ENCODE measurements around the gene MMP15. TPM values are rescaled to one million over a fixed set of nuclear protein-coding genes. Genes with fewer than 3 reads are reported as not detected.
"Not testable (repeated sequence)": the region's sequence is repeated elsewhere in the genome, so short reads cannot be mapped to it uniquely, and the experiment has no call there.

Gene MMP15
- 10 to 100 TPM; 35.3 to 44.5 TPM for total RNA-seq
- 10 to 100 TPM; 19.5 to 23.6 TPM for polyA plus RNA-seq
- long read RNA-seq, donor 1, full-length matches to known transcripts: 24 of 76 reads
- long read RNA-seq, donor 1, partial matches to known transcripts: 52 of 76 reads
- long read RNA-seq, donor 1, other reads (novel, unspliced or antisense): 0 of 76 reads
- long read RNA-seq, donor 2, full-length matches to known transcripts: 1 of 1 reads
- long read RNA-seq, donor 2, partial matches to known transcripts: 0 of 1 reads
- long read RNA-seq, donor 2, other reads (novel, unspliced or antisense): 0 of 1 reads
- long read RNA-seq, donor 3, full-length matches to known transcripts: 5 of 5 reads
- long read RNA-seq, donor 3, partial matches to known transcripts: 0 of 5 reads
- long read RNA-seq, donor 3, other reads (novel, unspliced or antisense): 0 of 5 reads
- long read RNA-seq, donor 4, full-length matches to known transcripts: 3 of 3 reads
- long read RNA-seq, donor 4, partial matches to known transcripts: 0 of 3 reads
- long read RNA-seq, donor 4, other reads (novel, unspliced or antisense): 0 of 3 reads
- long read RNA-seq, donor 5, full-length matches to known transcripts: 12 of 25 reads
- long read RNA-seq, donor 5, partial matches to known transcripts: 13 of 25 reads
- long read RNA-seq, donor 5, other reads (novel, unspliced or antisense): 0 of 25 reads

DNA sequence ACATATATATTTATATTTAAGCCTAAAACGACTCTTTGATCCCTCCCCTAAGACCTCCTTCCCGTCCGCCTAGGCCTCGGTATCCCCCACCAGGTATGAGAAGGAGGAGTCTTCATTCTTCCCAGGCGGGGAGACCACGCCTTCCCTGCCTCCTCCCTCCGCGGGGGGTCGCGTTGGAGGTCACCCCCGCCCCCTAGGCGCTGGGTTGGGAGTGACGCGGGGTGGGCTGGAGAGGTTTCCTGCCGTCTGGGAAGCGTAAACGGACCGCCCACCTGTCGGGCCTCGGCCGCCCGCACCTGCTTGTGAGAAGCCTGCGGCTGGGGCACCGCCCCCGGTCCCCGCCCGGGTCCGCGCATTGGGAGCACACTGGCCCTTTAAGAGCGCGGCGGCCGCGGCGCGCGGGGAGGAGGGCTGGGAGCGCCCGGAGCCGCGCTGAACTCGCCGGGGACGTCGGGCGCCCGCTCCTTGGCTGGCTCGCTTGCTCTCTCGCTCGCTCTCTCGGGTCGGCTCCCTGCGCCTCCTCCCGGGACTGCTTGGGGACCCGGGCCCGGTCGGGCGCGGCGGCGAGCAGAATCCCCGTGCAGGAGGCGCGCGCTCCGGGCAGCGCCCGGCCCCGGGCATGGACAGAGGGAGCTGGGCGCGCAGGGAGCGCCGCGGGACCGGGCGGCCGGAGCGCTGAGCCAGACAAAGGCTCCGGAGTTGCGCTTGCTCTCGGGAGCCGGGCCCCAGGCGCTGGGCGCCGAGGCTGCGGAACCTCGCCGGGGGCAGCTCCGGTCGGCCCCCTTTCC is at the start of gene MMP15:
TSS of gene MMP15 (plus strand) at position 404 of the 788 bp plus-strand sequence. CDS start 597 bp downstream, outside the sequence.
- Histone ChIP-seq H3K36me3 (ENCODE audit: control insufficient read depth in 4 of 4, insufficient read depth in 4 of 4, low read length in 4 of 4) (no peaks in the 10 kb centered on the region), H3K27ac (ENCODE audit: low read depth in 1 of 2, low read length in 1 of 2) (peak within 1 kb of the TSS; percentile 87 to 94), H3K4me3 (peak within 1 kb of the TSS; percentile 63), H3K27me3 (ENCODE audit: control insufficient read depth in 3 of 3, insufficient read depth in 3 of 3, low read length in 2 of 3) (no peaks in the 10 kb centered on the region), H3K9me3 (ENCODE audit: control insufficient read depth in 4 of 4, insufficient read depth in 3 of 4, low read length in 3 of 4) (no peaks in the 10 kb centered on the region), H3K9ac (ENCODE audit: insufficient read depth in 1 of 2, low read length in 2 of 2) (peak within 1 kb of the TSS in 1 of 2 donors; percentile 49), H3K4me1 (ENCODE audit: control insufficient read depth in 5 of 5, insufficient read depth in 5 of 5, low read length in 5 of 5) (peaks cover 15 to 74% (median 38%) of the 10 kb centered on the region in 5 donors)
- DNase-seq: peak; percentile 81 to 89 (median 87)
- ATAC-seq (ENCODE audit: insufficient read depth, low FRiP score): peak; percentile 71
- WGBS, 2 donors: 0 to 1% methylated on average over 51 to 90 of the region's 90 CpGs
- TF ChIP-seq, protein P1, sequence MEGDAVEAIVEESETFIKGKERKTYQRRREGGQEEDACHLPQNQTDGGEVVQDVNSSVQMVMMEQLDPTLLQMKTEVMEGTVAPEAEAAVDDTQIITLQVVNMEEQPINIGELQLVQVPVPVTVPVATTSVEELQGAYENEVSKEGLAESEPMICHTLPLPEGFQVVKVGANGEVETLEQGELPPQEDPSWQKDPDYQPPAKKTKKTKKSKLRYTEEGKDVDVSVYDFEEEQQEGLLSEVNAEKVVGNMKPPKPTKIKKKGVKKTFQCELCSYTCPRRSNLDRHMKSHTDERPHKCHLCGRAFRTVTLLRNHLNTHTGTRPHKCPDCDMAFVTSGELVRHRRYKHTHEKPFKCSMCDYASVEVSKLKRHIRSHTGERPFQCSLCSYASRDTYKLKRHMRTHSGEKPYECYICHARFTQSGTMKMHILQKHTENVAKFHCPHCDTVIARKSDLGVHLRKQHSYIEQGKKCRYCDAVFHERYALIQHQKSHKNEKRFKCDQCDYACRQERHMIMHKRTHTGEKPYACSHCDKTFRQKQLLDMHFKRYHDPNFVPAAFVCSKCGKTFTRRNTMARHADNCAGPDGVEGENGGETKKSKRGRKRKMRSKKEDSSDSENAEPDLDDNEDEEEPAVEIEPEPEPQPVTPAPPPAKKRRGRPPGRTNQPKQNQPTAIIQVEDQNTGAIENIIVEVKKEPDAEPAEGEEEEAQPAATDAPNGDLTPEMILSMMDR (IDR thresholded peaks at IDR 0.05; ENCODE audit: control extremely low read depth, extremely low read depth): no peak

DNA sequence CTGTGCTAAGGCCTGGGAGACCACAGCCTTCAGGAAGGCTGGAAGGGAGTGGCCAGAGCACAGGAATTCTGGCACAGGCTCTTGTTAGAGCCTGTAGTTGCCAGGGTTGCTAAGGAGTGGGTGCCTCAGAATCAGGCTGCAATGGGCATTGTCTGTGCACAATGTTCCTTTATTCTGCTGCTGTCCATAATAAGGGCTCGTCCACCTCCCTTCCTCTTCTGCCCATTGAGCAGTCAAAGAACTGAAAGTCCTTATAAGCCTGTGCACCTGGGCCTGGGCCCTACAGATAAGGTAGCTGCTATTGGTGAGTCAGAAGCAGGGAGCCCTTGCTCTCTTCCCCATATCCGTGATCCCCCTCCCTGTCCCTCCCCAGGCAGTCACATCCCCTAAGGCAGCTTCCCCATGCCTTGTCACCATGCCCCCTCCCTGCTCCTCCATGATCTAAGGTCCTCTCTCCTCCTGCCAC is 49.2 kb upstream of the MMP15 start:
- DNase-seq (peak in 1 of 3 donors; percentile 14), ATAC-seq (ENCODE audit: insufficient read depth, low FRiP score) (no peak)
- whole genome bisulfite sequencing, 2 donors: 49 to 54% methylated on average over 2 of the region's 2 CpGs
- Histone ChIP-seq H3K27ac (ENCODE audit: low read depth in 1 of 2, low read length in 1 of 2) (no peak overlapping the region), H3K36me3 (ENCODE audit: control insufficient read depth in 4 of 4, insufficient read depth in 4 of 4, low read length in 4 of 4) (no peaks in the 10 kb centered on the region), H3K27me3 (ENCODE audit: control insufficient read depth in 3 of 3, insufficient read depth in 3 of 3, low read length in 2 of 3) (no peaks in the 10 kb centered on the region), H3K4me3 (no peak overlapping the region), H3K9ac (ENCODE audit: insufficient read depth in 1 of 2, low read length in 2 of 2) (no peak overlapping the region), H3K9me3 (ENCODE audit: control insufficient read depth in 4 of 4, insufficient read depth in 3 of 4, low read length in 3 of 4) (no peaks in the 10 kb centered on the region), H3K4me1 (ENCODE audit: control insufficient read depth in 5 of 5, insufficient read depth in 5 of 5, low read length in 5 of 5) (peaks cover 0 to 7% (median 0%) of the 10 kb centered on the region in 5 donors)
- TF ChIP-seq, protein P1 (IDR thresholded peaks at IDR 0.05; ENCODE audit: control extremely low read depth, extremely low read depth): no peak

DNA sequence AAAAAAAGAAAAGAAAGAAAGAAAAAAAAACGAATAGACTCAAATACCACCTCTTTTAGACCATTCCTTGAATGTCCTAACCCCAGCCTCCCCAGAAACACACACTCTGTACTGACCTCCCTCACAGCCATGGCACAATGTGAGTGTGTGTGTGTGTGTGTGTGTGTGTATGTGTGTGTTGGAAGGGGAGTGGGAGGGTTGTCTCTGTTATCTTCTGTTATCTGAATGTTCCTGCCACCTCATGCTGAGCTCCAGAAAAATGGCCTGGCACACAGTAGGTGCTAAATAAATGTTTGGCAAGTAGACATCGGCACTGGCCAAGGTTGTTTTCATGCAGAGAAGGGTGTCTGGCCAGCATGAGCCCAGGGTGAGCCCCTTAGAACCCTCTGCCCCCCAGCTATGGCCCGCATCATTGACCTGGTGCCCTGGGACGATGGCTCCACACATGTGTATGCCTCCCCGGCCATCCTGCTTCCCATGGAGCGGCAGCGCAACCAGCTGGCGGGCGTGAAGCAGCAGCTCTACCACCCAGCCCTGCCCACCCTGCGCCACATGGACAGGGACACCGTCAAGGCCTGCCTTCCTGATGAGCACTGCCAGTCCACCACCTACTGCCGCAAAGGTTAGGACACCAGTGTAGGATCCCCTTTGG is 48.0 kb upstream of the MMP15 start:
- H3K27me3 ChIP-seq (ENCODE audit: control insufficient read depth in 3 of 3, insufficient read depth in 3 of 3, low read length in 2 of 3): no peaks in the 10 kb centered on the region
- WGBS, 2 donors: 88 to 89% methylated on average over 12 of the region's 12 CpGs
- no peak for DNase-seq
- no peaks in the 10 kb centered on the region for H3K36me3 ChIP-seq (ENCODE audit: control insufficient read depth in 4 of 4, insufficient read depth in 4 of 4, low read length in 4 of 4)
- H3K4me1 ChIP-seq (ENCODE audit: control insufficient read depth in 5 of 5, insufficient read depth in 5 of 5, low read length in 5 of 5): peaks cover 0 to 7% (median 0%) of the 10 kb centered on the region in 5 donors
- TF ChIP-seq, protein P1 (IDR thresholded peaks at IDR 0.05; ENCODE audit: control extremely low read depth, extremely low read depth): no peak
- no peaks in the 10 kb centered on the region for H3K9me3 ChIP-seq (ENCODE audit: control insufficient read depth in 4 of 4, insufficient read depth in 3 of 4, low read length in 3 of 4)
- H3K4me3 ChIP-seq: no peak overlapping the region
- no peak for ATAC-seq (ENCODE audit: insufficient read depth, low FRiP score)
- no peak overlapping the region for H3K27ac ChIP-seq (ENCODE audit: low read depth in 1 of 2, low read length in 1 of 2)
- H3K9ac ChIP-seq (ENCODE audit: insufficient read depth in 1 of 2, low read length in 2 of 2): no peak overlapping the region

DNA sequence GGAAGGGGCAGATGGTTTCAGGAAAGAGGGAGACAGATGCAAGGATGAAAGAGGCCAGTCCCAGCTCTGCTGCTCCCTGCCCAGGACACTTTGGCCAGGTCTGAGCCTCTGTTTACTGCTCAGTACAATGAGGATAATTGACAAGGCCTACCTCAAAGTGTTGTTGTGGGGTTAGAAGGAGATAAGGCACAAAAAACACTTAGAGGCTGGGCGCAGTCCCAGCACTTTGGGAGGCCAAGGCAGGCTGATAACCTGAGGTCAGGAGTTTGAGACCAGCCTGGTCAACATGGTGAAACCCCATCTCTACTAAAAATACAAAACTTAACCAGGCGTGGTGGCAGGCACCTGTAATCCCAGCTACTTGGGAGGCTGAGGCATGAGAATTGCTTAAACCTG is 47.5 kb upstream of the MMP15 start:
- not testable (repeated sequence) for H3K4me3 ChIP-seq; ATAC-seq (ENCODE audit: insufficient read depth, low FRiP score); DNase-seq; H3K9me3 ChIP-seq (ENCODE audit: control insufficient read depth in 4 of 4, insufficient read depth in 3 of 4, low read length in 3 of 4); H3K27me3 ChIP-seq (ENCODE audit: control insufficient read depth in 3 of 3, insufficient read depth in 3 of 3, low read length in 2 of 3); H3K27ac ChIP-seq (ENCODE audit: low read depth in 1 of 2, low read length in 1 of 2); H3K4me1 ChIP-seq (ENCODE audit: control insufficient read depth in 5 of 5, insufficient read depth in 5 of 5, low read length in 5 of 5); H3K9ac ChIP-seq (ENCODE audit: insufficient read depth in 1 of 2, low read length in 2 of 2); H3K36me3 ChIP-seq (ENCODE audit: control insufficient read depth in 4 of 4, insufficient read depth in 4 of 4, low read length in 4 of 4)
- 95 to 98% methylated on average over 2 of the region's 2 CpGs for WGBS, 2 donors

Measured in lung (tissue), 16 donors.